ENCODE measurements around the gene MOB1B. TPM values are rescaled to one million over a fixed set of nuclear protein-coding genes. Genes with fewer than 3 reads are reported as not detected.

Gene MOB1B
- total and polyA plus RNA-seq, 8 donors = 0.87 to 48.8 (median 4.6) TPM

DNA sequence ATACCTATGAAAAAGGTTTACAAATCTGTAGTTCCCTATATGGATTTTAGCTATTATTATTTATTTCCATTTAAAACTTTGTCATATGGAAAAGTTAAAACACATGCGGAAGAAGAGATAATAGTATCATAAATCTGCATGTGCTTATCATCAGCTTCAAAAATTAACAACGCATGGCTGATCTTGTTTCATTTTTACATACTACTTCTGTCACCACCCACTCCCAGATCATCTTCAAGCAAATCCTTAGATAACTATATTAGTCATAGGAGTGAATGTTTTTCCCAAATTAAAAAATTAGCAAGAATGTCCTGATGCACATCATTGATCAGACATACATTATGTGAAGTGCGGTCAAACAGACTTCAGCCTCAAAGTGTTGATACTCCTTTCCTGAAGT lies 24.6 kb upstream of the MOB1B start:
- WGBS, 5 donors = 78 to 86% (median 83%) methylated on average over 3 of the region's 3 CpGs
- no peaks in the 10 kb centered on the region for H3K4me1 ChIP-seq
- no peak for DNase-seq

GRCh38 chr4:70880739-70881138 lies 21.4 kb upstream of the MOB1B start:
- Histone ChIP-seq H3K27ac (no peak overlapping the region), H3K9me3 (no peaks in the 10 kb centered on the region), H3K27me3 (no peaks in the 10 kb centered on the region), H3K4me1 (no peaks in the 10 kb centered on the region), H3K4me3 (no peak overlapping the region), H3K36me3 (no peaks in the 10 kb centered on the region)
- no peak for DNase-seq
- WGBS, 5 donors = 24 to 53% (median 38%) methylated on average over 3 of the region's 3 CpGs
- TF ChIP-seq EP300 (IDR thresholded peaks at IDR 0.05) (no peak), POLR2A (IDR thresholded peaks at IDR 0.05) (no peak), POLR2AphosphoS5 (IDR thresholded peaks at IDR 0.05) (no peak), CTCF (IDR thresholded peaks at IDR 0.05) (no peak)
- intact Hi-C loops (cut with DNase I; ENCODE audit: low total_unique reads) = no loop called here

More for the DNA sequence above, 24.6 kb upstream of the MOB1B start:
- Histone ChIP-seq H3K36me3 (no peaks in the 10 kb centered on the region), H3K4me3 (no peak overlapping the region), H3K27me3 (no peaks in the 10 kb centered on the region), H3K9me3 (no peaks in the 10 kb centered on the region), H3K27ac (no peak overlapping the region)
- intact Hi-C loops (cut with DNase I; ENCODE audit: low total_unique reads) = no loop called here
- TF ChIP-seq CTCF (IDR thresholded peaks at IDR 0.05) (no peak), EP300 (IDR thresholded peaks at IDR 0.05) (no peak), POLR2A (IDR thresholded peaks at IDR 0.05) (no peak), POLR2AphosphoS5 (IDR thresholded peaks at IDR 0.05) (no peak)

- no peak for DNase-seq
- no peaks in the 10 kb centered on the region for H3K4me1 ChIP-seq
- H3K4me3 ChIP-seq = no peak overlapping the region
- intact Hi-C loops (cut with DNase I; ENCODE audit: low total_unique reads) = no loop called here
- no peaks in the 10 kb centered on the region for H3K9me3 ChIP-seq
- TF ChIP-seq EP300 (IDR thresholded peaks at IDR 0.05) (no peak), CTCF (IDR thresholded peaks at IDR 0.05) (no peak), POLR2A (IDR thresholded peaks at IDR 0.05) (no peak), POLR2AphosphoS5 (IDR thresholded peaks at IDR 0.05) (no peak)
- no peaks in the 10 kb centered on the region for H3K36me3 ChIP-seq
- no peaks in the 10 kb centered on the region for H3K27me3 ChIP-seq
- WGBS, 5 donors = 27 to 51% (median 37%) methylated on average over 6 of the region's 6 CpGs
- H3K27ac ChIP-seq = no peak overlapping the region
These were observed 17.0 kb upstream of the MOB1B start for GRCh38 chr4:70885174-70885573.

DNA sequence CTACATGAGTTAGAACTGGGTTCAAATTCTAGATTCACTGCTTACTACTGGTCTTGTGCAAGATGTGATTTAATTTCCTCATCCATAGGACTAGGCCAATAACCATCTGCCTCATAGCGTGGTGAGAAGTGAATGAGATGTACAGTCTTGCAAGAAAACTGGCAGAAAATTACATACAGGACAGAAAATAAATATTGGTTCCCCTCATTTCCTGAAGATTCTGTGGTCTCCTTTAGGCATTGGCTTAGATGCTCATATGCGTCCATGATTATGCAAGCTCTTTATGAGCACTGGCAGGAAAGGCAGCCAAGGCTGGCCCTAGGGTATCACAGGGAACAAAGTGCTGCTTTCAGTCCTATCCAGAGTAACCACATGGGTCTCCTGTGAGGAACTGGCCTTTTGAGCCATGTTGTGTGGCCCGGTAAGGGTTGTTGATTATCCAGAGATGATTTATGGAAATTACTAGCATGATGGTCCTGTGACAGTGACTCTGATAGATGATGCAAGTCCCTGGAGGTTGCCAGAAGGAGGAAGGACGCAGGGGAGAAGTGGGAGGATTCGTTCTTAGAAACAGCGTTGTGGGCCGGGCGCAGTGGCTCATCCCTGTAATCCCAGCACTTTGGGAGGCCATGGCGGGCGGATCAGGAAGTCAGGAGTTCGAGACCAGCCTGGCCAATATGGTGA lies 9.9 kb upstream of the MOB1B start:
- Histone ChIP-seq H3K4me3 (no peak overlapping the region), H3K36me3 (no peaks in the 10 kb centered on the region), H3K27me3 (no peaks in the 10 kb centered on the region), H3K4me1 (peaks cover 0 to 14% (median 4%) of the 10 kb centered on the region in 4 donors), H3K27ac (no peak overlapping the region), H3K9me3 (no peaks in the 10 kb centered on the region)
- WGBS, 5 donors = 80 to 96% (median 91%) methylated on average over 11 of the region's 11 CpGs
- TF ChIP-seq POLR2A (IDR thresholded peaks at IDR 0.05) (no peak), CTCF (IDR thresholded peaks at IDR 0.05) (no peak), EP300 (IDR thresholded peaks at IDR 0.05) (no peak), POLR2AphosphoS5 (IDR thresholded peaks at IDR 0.05) (no peak)
- DNase-seq = peak in 1 of 2 donors; percentile 7
- intact Hi-C loops (cut with DNase I; ENCODE audit: low total_unique reads) = no loop called here
